Measurements from ENCODE around the gene GPR150.

Gene GPR150

GRCh38 chr5:95654196-95654595 lies 34.3 kb downstream of the GPR150 start:
- DNase-seq = no peak

- no peak for DNase-seq
Measured at GRCh38 chr5:95655575-95655974, 35.7 kb downstream of the GPR150 start.

- no peak for DNase-seq
Measured at GRCh38 chr5:95660060-95660459, 40.2 kb downstream of the GPR150 start.

GRCh38 chr5:95662946-95663345 lies 43.1 kb downstream of the GPR150 start:
- no peak for DNase-seq

GRCh38 chr5:95664204-95664786 lies 44.4 kb downstream of the GPR150 start:
- DNase-seq = peak; percentile 4

GRCh38 chr5:95667061-95667618 lies 47.3 kb downstream of the GPR150 start:
- DNase-seq = no peak

GRCh38 chr5:95667678-95668077 lies 47.8 kb downstream of the GPR150 start:
- no peak for DNase-seq

- no peak for DNase-seq
Measured at GRCh38 chr5:95668216-95668615, 48.3 kb downstream of the GPR150 start.

- no peak for DNase-seq
Measured at GRCh38 chr5:95668728-95669127, 48.8 kb downstream of the GPR150 start.

- DNase-seq = peak; percentile 82
Measured at GRCh38 chr5:95669540-95669939, 49.7 kb downstream of the GPR150 start.

- no peak for DNase-seq
Measured at GRCh38 chr5:95669985-95670384, 50.1 kb downstream of the GPR150 start.

- DNase-seq = no peak
Measured at GRCh38 chr5:95670568-95670967, 50.7 kb downstream of the GPR150 start.
